GM19351 (cell line): ENCODE data around the gene PPP3R1.
"Not testable (repeated sequence)": the region's sequence is repeated elsewhere in the genome, so short reads cannot be mapped to it uniquely, and the experiment has no call there.

Source experiments
- ATAC-seq: cut with Tn5 transposase; IDR thresholded peaks from one replicate; pipeline ENCODE4 v1.9.1; 2021; ENCODE audit warnings: mild to moderate bottlenecking, moderate library complexity; ENCODE audit not compliant: unreplicated experiment

PPP3R1 gene

DNA sequence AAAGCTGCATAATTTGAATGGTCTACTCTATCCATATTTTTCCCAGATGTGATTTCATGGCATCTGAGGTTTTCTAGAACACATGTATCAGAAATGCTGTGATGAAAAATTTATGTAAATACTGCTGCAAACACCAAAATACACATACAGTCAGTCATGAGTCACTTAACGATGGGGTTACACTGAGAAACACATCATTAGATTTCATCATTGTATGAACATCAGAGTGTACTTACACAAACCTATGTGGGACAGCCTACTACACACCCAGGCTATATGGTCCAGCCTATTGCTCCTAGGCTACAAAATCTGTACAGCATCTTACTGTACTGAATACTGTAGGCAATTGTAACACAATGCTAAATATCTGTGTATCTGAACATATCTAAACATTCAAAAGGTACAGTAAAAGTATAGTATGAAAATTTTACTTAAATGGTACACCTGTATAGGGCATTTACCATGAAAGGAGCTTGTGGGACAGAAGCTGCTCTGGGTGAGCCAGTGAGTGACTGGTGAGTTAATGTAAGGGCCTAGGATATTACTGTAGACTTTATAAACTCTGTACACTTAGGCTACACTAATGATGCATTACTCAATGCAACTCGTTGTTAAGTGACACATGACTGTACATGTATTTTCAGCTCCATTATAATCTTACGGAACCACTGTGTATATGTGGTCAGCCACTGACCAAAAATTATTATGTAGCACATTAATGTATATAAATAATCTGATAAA lies 61.2 kb downstream of the PPP3R1 start:
- ATAC-seq = peak; percentile 66

DNA sequence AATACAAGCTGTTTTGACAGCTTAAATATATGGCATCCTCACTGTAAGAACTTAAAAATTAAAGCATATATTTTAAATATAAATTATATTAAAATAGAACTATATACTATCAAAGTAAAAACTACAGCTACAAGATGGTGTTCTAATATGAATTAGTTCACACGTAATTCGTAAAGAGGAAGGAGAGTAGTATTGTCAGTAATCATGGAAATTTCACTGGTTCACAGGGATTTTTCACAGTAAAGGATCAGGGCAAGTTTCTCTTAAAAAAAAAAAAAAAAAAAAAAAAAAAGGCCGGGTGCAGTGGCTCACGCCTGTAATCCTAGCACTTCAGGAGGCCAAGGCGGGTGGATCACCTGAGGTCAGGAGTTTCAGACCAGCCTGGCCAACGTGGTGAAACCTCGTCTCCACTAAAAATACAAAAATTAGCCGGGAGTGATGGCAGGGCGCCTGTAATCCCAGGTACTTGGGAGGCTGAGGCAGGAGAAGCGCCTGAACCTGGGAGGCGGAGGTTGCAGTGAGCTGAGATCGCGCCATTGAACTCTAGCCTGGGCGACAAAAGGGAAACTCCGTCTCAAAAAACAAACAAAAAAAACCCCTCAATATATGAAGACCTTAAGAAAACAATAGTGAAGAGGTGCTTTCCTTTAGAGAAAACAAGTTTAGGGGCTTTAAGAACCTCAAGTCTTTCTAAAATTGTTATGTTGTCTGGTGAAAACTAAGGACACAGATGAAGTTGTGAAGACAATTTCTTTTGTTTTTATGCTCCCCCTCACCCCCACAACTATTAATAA lies 62.1 kb downstream of the PPP3R1 start:
- ATAC-seq = no peak

DNA sequence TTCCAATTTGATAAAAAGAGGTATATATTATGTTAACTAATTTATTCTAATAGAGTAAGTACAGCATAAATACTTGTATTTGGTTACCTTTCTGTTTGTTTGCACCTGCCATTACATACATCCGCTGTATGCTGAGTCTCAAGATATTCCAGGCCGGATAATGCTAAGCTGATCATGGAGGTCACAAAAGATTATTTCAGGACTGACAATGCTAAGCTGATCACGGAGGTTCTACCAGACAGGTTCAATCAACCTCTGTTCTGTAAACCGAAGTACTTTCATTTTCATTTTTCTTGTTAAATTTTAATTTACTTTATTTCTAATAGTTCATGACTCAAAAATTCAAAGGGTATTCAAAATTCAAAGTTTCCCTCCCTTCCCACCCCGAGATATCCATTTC lies 63.5 kb downstream of the PPP3R1 start:
- no peak for ATAC-seq

DNA sequence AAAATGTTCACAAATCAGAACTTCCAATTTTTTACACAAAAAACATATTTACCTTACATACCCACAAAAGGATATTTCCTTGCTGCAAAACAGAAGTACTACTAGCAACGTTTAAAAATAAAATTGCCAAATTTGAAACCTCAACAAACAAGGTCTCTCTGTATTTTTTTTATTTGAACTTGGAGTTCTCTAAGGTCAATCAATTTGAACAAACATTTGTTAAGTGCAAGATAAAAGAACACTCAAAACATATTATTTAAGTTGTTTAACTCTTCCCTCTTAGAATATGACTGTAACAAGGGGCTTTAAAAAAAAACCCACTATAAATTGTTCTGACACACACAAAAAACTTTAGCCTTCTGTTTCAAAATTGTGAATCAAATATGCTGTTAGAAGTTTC lies 65.0 kb downstream of the PPP3R1 start:
- ATAC-seq = no peak

DNA sequence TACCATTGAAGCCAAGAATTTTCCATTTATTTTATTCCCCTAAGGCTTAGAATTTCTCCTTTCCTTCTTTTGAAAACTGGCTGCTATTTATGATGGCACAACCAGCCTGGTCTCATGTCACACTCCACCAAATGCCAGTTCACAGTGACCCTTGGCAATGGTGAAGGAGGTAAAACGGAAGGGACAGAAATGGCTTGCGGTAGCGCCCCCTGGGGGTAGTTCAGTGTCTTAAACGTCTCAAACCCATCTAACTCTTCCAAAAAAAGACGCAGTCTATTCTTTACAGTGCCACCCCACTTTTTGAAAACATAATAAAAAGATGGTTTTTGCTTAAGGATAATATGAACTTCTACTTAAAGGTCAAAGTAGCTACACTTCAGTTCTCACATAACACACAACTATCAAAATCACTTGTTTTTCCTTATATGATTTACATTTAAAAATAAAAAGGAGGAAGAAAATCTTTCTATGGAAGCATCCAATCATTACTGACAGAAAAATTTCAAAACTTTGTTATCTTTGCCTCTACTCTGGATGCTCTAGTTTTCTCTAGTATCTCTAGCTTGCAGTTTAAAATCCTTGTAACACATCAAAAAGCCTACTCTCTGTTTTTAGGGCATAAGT lies 66.7 kb downstream of the PPP3R1 start:
- peak; percentile 83 for ATAC-seq

DNA sequence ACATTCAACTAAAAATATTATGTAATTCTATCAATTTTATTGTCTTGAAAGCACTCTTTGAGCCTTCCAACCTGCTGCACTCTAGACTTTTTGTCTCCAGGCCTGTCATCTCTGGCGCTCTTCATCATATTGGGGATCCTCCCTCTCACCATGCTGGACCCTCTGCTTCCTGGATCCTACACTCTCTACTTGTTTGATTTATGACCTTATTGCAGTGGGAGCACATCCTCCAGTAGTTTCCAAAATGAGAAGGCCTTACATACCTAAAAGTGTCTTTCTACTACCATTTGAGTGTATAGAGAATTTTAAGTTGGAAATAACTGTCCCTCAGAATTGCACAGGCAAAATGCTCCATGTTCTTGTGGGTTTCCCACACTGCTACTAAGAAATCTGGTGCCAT lies 69.4 kb downstream of the PPP3R1 start:
- no peak for ATAC-seq

DNA sequence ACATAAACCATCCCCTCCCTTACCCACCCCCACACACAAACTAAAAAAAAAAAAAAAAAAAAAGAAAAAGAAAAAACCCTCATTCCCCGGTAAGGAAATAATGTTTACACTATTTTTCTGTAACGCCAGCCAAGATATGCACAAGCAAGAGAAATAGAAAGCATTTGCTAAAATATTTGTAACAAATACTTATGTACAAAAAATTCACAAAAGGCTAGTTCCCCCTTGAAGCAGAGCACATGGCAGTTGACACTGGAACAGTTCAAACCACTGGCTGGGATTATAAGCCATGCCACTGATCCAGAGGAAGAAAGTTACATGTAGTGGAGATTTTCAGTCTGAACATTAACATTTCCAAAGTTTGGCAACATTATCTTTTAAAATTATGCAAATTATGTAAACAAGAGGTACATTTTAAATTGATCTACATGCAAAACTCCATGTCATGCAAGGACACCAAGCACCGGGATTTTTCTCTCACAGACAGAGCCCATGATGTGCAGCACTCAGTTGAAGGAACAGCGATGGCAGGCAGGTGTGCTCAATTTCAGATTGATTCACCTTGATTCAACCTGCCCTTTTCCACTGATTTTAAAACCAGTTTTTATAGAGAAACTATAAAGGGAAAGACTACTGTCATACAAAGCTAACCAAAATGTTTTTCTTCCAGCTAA lies 73.2 kb downstream of the PPP3R1 start:
- no peak for ATAC-seq

DNA sequence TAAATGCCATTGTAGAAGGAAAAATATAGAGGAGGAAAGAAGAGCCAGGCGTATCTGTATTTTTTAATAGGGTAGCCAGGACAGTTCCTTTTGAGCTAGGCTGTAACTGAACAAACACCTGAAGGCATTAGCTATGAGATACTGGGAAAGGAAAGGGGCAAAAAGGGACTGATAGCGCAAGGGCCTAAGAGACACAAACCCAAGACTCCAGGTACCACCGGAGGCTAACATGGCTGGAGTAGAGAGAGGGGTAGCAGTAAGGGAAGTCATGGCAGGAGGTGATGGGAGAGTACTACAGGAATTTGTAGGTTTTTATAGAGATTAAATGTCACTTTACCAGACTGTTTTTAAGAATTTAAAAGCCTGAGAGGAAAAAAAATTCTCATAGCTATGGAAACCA lies 73.9 kb downstream of the PPP3R1 start:
- no peak for ATAC-seq

DNA sequence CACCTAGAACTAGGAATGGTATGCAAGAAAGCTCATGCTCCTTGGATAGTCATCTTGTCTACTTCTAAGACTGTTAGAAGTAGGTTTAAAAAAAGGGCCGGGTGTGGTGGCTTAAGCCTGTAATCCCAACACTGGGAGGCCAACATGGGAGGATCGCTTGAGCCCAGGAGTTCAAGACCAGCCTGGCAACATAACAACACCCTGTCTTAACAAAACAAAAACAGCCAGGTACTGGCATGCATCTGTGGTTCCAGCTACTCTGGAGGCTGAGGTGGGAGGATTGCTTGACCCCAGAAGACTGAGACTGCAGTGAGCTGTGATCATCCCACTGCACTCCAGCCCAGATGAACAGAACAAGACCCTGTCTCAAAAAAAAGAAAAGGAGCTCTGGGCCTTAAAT lies 74.8 kb downstream of the PPP3R1 start:
- ATAC-seq = no peak

DNA sequence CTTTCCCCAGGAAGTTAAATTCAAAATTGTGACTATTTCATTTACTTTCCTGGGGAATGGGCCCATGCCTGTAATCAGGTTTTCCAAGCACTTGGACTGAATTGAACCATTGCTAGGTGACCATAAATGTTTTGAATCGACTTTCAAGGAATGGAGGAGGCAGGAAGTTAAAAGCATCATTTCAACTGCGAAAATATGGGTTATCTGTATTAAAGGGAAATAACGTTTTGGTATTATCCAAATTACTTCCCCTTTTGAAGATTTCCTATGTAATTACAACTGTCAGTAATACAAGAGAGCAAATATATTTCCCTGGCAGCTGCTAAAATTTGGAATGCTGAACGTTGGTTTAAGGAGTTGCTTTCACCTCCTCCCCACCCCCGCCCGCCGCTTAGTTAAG lies 75.7 kb downstream of the PPP3R1 start:
- ATAC-seq = no peak

DNA sequence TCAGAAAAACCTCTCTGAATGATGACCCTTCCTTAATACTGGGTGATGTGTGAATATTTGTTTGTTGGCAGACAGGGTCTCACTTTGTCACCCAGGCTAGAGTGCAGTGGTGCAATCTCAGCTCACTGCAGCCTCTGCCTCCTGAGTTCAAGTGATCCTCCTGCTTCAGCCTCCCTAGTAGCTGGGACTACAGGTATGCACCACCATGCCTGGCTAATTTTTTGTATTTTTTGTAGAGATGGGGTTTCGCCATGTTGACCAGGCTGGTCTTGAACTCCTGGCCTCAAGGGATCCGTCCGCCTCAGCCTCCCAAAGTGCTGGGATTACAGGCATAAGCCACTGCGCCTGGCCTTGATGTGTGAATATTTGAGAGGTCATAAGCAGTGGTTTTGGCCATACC lies 77.1 kb downstream of the PPP3R1 start:
- not testable (repeated sequence) for ATAC-seq

DNA sequence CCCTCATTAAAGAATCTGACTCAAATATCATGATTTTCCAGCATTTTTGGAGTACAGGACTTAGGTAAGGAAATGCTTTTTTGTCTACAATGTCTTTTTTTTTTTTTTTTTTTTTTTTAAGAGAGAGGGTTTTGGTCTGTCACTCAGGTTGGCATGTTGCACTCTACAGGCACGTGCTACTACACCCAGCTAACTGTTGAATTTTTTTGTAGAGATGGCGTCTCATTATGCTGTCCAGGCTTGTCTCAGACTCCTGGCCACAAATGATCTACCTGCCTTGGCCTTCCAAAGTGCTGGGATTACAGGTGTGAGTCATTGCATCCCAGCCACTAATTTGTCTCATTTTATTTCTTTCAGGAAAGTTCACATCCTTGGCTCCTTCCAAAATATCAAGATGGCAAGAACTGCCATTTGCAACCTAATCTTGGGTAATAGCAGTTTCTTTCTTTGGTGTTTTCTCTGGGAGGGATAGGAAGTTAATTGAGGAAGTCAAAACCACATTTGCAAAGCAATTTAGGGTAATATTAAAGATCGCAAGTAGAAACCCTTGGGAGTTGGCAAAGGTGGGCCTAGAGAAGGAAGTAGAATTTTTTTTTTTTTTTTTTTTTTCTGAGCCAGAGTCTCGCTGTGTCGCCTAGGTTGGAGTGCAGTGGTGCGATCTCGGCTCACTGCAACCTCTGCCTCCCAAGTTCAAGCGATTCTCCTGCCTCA lies 79.2 kb downstream of the PPP3R1 start:
- ATAC-seq = no peak

DNA sequence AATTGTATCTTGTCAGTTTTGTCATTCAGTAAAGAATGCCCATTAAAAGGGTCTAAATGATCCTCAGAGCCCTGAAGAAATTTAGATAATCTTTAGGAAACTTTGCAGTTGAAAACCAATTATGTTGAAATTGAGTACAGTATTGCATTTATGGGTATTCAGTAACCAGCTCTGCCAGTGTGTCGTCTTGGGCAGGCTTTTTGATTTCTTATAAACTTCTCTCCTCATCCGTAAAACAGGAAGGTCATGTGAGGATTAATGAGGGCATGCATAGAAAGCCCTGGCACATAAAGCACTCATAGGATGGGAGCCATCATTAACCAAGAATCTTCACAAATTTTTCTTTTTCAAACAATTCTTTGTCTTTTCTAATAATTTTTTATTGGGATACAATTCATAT lies 79.8 kb downstream of the PPP3R1 start:
- ATAC-seq = no peak

DNA sequence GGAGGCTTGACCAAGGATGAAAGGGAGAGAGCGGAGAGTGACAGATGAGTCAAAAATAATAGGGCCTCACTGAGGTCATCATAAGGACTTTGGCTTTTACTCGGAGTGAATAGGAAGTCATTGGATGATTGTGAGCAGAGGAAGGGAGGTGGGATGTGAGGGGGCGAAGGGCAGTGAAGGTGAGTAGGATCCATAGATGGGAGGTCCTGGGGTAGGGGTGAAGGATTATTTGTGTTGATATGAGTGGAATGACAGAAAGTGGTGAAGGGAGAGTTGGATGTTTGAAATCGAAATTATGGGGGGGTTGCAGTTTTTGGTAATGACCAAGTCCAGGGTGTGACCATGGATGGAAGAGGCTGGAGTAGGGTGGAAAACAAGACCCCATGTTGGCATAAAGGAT lies 80.6 kb downstream of the PPP3R1 start:
- no peak for ATAC-seq

DNA sequence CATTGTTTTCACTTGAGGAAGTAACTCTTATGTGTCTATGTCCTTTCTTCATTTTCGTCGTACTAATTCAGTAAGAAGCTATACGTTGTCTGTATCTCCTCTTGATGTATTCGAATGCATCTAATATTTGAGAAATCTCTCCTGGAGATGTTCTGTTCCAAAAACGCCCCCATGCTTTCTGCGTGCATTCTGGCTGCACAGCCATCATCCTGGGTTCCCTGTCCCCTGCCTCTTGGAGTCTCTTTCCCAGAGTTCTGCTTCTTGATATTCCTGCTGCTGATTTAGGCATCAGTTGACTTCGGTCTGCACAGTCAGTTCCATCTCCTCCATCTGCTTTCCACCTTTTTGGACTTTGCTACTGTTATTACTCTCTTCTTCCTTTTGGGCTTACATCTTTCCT lies 81.2 kb downstream of the PPP3R1 start:
- no peak for ATAC-seq

DNA sequence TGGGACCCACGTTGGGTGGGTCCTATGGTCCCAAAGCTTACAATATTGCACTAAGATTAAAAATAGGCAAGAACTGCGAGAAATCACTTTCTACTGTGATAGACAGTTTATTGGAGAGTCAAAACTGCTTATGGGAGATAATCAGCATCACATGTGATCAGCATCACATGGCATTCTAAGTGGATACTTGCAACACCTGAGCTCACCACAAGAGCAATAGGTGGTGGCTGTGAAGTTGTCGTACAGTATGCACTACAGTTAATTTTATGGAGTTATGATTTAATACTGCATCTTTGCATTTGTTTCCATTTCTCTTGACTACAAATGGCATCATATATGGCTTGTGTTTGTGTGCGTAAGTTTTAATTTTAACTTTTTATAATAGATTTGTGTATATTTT lies 83.0 kb downstream of the PPP3R1 start:
- ATAC-seq = no peak

DNA sequence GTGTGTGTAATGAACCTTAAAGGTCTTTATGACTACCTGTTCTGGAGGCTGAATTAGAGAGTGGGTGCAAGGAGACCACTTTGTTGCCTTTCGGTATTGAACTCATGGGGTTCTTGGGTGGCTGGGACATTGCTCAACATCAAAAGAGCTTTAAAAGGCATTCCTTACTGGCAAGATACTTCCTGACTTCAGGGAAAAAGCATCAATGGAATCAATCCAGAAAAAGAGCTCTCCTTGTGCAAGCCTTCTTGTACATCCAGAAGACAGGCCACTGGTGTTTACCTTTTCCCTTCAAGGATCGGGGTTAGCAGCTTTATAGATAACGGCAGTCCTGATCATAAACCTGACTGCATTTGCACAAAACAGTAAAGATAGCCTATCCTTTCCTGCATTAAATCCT lies 85.1 kb downstream of the PPP3R1 start:
- no peak for ATAC-seq

DNA sequence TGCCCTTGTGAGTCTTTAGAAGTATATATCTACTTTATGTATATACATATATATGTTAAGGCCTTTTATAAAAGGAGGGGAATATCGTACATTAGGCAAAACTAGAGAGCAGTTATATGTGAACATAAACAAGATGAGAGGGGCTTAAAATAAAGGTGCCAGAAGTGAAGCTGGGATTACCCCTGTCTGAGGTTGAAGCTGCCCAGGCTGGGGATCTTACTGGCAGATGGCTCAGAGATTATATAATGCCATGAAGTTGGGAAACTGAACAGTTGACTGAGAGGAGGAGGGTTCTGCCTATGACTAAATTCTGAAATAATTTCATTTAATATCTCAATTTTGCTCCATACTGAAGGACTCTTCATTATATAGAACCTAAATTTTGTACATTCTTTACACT lies 88.7 kb downstream of the PPP3R1 start:
- no peak for ATAC-seq

DNA sequence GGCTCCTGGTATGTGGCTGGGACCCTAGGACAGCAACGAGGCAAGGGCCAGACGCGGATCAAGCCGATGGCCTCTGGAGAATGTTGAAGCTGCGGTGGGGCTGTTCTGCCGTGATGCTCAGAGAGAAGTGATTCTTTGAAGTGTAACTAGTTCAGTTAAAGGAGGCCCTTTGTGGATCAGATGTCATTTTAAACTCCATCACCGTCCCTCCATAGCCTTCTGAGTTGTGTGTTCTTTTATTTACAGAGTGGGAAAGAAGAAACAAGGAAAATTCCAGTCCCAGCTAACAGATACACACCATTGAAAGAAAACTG lies 94.2 kb downstream of the PPP3R1 start:
- no peak for ATAC-seq

DNA sequence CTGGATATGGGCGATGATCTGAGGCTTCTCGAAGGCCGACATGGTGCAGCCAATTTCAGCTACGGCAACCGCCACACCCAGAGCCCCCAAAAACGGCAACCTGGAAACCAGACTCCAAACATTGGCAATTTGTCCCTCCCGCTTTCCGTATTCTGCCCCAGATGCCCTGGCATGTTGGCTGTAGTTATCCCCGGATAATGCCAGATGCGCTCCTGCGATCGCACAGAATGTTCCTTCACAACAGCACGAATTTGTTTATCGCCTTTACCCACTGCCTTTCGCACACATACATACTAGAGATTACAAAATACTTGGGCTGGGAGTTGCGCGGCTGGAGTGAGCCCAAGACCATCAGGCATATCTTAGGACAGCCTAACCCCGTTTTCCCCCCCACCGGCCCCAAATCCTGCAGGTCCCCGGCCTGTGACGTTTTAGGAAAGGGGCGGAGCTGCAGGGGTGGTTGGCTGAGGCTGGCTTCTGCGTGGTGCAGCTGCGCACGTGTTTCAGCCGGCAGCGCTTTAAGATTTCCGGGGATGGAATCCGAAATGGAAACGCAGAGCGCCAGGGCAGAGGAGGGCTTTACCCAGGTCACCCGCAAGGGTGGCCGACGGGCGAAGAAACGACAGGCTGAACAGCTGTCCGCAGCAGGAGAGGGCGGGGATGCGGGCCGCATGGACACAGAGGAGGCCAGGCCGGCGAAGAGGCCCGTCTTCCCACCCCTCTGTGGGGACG lies 94.8 kb downstream of the PPP3R1 start, which contains the start of gene PNO1:
Gene PNO1 (plus strand): TSS at position 487 of the 732 bp plus-strand sequence. CDS start 47 bp downstream, at position 534.
- ATAC-seq = peak; percentile 95
